CD4-positive, alpha-beta T cell treated with Interleukin-2 at 100 ng/mL for 4 hours (primary cell): ENCODE data around the gene TTBK1.

Experiments used
- DNase-seq: peaks from one replicate; pipeline ENCODE4 v3.0.0-alpha.2; 2020; ENCODE audit warnings: low spot score

TTBK1 gene

GRCh38 chr6:43242908-43243663 lies at the start of gene TTBK1:
TTBK1 (plus strand) TSS chr6:43243481; CDS start chr6:43246661, 3,180 bp downstream.
- no peak for DNase-seq

GRCh38 chr6:43193929-43194328 lies 49.4 kb upstream of the TTBK1 start:
- DNase-seq, result no peak

- no peak for DNase-seq
These were observed 46.9 kb upstream of the TTBK1 start for GRCh38 chr6:43196337-43196736.

DNA sequence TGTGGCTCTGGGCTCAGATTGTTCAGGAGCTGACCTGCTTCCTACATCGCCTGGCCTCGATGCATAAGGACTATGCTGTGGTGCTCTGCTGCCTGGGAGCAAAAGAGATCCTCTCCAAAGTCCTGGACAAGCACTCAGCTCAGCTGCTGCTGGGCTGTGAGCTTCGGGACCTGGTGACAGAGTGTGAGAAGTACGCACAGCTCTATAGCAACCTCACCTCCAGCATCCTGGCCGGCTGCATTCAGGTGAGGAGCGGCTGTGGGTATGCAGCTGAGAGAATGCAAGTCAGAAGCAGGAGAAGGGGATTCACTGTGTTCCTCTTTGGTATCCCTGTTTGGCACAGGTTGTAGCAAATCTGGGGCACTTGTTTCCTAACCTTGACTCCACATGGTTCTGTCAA lies 43.4 kb upstream of the TTBK1 start:
- no peak for DNase-seq

DNA sequence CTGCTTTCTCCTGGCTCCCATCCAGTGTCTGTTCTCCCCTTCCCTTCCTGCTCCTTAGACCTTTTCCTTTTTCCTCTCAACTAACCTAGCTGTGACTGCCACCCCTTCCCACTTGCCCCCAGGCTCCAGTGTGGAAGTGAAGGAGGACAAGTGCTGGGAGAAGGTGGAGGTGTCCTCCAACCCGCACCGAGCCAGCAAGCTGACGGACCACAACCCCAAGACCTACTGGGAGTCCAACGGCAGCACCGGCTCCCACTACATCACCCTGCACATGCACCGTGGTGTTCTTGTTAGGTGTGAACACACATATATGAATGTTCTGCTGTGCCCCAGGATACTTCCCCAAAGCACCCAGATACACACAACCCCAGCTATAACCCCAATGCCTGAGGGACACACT lies 42.7 kb upstream of the TTBK1 start:
- no peak for DNase-seq

DNA sequence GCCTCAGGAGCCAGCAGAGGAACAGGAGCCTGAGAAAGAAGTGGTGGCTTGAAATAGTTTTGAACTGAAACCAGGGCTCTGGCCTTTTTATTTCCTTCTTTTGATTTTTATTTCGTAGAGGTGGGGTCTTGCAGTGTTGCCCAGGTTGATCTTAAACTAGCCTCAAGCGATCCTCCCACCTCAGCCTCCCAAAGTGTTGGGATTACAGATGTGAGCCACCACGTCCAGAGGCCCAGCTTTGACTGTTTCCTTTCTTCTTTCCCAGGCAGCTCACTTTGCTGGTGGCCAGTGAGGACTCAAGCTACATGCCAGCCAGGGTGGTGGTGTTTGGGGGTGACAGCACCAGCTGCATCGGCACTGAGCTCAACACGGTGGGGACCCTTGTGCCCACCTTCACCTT lies 40.8 kb upstream of the TTBK1 start:
- no peak for DNase-seq

- DNase-seq, result no peak
These were observed 40.1 kb upstream of the TTBK1 start for GRCh38 chr6:43203029-43203717.

GRCh38 chr6:43203718-43204095 lies 39.6 kb upstream of the TTBK1 start:
- DNase-seq, result no peak

DNA sequence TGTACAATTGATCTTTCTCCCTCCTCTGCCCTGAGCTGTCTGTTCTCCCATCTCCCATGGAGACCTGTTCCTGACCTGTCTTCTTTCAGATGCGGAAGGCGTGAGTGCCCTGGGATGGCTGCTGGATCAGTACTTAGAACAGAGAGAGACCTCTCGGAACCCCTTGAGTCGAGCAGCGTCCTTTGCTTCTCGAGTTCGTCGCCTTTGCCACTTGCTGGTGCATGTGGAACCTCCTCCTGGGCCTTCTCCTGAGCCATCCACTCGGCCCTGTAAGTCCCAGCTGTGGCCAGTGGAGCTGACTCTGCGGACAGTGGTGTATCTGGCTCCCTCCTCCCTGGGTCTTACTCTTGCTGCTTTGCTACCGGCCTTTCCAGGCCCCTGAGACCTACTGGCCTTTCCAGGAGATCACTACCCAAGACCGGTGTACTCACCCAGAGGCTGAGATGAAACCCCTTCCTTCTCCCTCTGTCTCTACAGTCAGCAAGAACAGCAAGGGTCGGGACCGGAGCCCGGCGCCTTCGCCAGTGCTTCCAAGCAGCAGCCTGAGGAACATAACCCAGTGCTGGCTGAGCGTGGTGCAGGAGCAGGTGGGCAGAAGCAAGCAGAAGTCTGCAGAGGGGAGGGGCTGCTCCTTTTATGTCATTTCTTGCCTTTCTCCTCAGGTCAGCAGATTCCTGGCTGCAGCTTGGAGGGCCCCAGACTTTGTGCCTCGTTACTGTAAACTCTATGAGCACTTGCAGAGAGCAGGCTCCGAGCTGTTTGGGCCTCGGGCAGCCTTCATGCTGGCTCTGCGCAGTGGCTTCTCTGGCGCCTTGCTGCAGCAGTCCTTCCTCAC lies 38.8 kb upstream of the TTBK1 start:
- DNase-seq, result no peak

DNA sequence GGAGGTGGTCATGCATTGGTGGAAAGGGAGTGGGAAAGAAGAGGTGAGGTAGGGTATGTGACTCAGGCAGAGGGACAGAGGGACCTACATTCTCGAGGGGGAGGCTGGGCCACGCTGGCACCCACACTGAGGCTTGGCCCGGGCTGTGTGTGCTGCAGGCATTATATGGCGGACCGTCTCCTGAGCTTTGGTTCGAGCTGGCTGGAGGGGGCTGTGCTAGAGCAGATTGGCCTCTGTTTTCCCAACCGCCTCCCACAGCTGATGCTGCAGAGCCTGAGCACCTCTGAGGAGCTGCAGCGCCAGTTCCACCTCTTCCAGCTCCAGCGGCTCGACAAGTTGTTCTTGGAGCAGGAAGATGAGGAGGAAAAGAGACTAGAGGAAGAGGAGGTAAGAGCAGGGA lies 37.4 kb upstream of the TTBK1 start:
- no peak for DNase-seq

DNA sequence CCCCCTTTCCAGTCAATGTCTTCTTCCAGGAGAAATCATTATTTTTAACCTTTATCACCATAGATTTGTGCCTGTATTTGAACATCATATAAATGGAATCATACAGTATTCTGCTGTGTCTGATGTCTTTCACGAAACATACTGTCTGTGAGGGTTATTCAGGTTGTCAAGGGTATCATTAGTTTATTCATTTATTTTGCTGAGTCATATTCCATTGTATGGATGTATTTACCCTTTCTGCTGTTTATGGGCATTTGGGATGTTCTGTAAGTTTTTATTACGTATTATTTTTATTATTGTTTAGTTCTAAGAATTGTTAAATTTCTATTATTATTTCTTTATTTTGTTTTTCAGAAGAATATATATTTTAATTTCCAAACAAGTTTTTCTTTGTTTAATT lies 36.0 kb upstream of the TTBK1 start:
- DNase-seq, result no peak

DNA sequence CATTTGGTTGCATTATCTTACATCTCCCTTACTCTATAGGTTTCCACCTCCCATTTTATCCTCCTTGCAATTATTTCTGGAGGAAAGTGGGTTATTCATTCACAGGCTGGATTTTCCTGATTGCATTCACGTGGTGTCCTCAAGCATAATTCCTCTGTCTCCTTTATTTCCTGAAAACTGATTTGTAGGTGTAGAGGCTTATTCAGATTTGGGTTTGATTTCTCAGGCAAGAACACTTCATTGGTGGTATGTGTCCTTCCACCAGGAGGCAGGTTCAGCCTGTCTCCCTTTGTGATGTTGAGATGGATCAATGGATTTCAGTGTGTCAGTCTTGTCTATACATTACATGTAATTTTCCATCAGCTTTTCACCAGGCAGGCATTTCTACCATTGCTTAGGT lies 31.3 kb upstream of the TTBK1 start:
- no peak for DNase-seq

DNA sequence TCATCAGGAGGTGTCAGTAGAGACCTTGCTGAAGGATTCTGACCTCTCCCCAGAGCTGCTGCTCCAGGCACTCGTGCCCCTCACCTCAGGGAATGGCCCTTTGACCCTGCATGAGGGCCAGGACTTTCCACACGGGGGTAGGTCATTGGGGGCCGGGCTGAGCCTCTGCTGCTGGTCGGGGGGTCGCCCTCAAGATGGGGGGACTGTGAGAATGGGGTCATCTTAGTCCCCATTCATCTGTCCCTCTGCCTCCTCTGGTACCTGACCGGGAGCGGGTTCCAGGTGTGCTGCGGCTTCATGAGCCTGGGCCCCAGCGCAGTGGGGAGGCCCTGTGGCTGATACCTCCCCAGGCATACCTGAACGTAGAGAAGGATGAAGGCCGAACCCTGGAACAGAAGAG lies 29.9 kb upstream of the TTBK1 start:
- no peak for DNase-seq

DNA sequence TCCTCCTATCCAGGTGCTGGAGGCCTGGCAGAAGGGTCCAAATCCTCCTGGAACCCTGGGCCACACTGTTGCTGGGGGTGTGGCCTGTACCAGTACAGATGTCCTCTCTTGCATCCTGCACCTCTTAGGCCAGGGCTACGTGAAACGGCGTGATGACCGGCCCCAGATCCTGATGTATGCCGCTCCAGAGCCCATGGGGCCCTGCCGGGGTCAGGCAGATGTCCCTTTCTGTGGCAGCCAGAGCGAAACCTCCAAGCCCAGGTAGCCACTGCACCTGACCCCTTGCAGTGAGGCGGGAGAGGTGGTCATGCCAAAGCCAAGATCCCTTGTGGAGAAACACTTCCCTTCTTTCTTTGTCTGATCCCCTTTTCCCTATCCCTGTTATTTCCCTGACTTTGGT lies 28.2 kb upstream of the TTBK1 start:
- no peak for DNase-seq

DNA sequence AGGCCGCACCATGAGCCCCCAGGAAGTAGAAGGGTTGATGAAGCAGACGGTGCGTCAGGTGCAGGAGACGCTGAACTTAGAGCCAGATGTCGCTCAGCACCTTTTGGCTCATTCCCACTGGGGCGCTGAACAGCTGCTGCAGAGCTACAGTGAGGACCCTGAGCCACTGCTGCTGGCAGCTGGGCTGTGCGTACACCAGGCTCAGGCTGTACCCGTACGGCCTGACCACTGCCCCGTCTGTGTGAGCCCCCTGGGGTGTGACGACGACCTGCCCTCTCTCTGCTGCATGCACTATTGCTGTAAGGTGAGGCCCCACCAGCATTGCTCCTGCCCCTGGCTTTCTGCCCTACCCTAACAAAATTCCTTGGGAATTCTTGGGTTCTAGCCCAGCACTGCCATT lies 27.1 kb upstream of the TTBK1 start:
- no peak for DNase-seq

DNA sequence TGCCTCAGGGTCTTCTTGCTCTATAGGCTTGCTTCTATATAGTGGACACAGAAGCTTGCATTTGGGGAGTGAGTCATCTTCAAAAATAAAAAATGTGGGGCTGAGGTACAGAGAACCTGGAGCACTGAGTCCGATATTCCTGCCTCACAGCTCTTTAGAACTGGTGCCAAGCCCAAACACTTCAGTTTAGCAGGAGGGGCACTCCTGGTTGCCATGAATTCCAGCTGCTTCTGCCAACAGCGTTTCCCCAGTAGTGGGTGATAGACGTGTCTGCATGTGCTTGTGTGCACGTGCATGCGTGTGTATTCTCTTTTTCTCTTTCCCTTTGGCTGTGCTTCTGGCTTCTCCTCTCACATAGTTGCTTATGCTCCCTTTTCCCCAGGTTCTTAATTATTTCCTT lies 25.9 kb upstream of the TTBK1 start:
- DNase-seq, result no peak

- no peak for DNase-seq
These were observed 24.2 kb upstream of the TTBK1 start for GRCh38 chr6:43219119-43219518.

DNA sequence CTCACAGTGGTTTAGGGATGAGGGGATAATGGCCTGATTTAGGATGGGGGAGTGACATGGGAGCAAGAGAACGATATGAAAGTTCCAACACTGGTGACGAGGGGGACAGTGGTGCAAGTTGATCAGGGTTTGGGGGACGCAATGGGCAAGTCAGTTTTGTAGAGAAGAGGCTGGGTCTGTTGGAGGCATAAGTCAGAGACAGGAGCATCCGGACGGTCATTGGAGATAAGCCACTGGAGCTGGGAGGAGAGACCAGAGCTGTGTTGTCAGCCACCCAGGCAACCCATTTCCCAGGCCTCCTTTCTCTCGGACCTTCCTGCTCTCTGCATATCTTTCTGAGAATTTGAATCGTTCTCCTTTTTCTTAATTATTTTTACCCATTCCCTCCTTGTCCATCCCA lies 23.5 kb upstream of the TTBK1 start:
- DNase-seq, result no peak

DNA sequence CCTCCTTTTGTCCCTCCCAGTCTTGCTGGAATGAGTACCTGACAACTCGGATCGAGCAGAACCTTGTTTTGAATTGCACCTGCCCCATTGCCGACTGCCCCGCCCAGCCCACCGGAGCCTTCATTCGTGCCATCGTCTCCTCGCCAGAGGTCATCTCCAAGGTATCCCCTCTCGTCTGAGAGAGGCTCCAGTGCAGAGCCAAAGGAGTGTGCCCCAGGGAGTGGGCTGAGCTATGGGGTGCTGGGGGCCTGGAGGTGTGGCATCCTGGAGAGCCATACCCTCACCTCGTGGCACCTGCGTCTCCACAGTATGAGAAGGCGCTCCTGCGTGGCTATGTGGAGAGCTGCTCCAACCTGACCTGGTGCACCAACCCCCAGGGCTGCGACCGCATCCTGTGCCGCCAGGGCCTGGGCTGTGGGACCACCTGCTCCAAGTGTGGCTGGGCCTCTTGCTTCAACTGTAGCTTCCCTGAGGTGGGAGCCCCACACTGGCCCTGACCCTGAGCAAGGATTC lies 22.8 kb upstream of the TTBK1 start:
- no peak for DNase-seq

DNA sequence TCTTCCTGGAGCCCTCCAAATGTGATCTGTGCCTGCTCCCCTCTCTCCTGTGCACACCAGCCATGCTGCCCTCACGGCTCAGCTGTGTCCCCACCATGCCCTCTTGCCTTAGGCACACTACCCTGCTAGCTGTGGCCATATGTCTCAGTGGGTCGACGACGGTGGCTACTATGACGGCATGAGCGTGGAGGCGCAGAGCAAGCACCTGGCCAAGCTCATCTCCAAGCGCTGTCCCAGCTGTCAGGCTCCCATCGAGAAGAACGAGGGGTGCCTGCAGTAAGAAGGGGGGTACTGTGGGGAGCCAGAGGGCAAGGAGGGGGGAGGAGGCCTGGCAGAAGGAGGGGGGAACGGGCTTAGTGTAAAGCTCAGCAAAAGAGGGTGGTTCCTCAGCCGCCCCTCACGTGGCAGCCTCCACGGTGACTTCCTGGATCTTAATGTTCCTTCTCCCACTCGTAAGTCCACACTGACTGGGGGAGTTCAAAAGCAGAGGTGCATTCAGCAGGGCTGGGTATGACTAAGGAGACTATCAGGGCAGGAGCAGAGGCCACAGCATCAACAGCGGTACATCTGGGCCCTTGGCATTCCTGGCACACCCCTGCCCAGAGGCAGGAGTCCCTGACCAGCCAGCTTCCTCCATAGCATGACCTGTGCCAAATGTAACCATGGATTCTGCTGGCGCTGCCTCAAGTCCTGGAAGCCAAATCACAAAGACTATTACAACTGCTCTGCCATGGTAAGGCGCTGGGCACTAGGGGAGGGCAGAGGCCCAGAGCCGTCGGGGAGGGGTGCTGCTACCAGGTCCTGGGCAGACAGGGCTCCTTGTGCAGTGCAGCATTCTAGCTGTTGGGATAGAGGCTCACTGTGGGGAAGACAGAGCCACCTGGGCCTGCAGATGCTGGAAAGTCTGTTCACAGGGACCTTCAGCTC lies 22.0 kb upstream of the TTBK1 start:
- no peak for DNase-seq

DNA sequence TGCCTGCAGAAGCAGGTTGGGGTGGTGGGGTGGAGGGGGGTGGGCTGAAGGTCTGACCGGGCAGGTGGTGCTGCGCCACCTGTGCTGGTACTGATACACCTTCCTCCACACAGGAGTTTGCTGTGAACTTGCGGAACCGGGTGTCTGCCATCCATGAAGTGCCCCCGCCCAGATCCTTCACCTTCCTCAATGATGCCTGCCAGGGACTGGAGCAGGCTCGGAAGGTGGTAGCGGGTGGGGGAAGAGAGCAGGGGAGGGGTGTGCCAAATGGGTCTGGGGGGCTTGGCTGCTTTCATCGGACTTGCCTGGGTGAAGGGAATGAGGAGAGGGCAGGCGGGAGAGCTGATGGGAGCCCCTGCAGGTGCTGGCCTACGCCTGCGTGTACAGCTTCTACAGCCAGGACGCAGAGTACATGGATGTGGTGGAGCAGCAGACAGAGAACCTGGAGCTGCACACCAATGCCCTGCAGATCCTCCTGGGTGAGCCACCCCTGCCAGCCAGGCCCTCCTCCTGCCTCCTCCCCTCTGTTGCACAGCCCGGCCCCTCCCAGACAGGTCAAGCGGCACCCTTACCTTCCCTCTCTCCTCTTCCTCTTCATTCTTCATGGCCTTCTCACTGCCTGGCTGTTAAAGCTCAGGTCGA lies 20.7 kb upstream of the TTBK1 start:
- no peak for DNase-seq
